T-helper 2 cell treated with Interferon-gamma antibody and Interleukin-4, amounts not matched to agents 100 ng/mL and 5 ng/mL, for 36 hours (primary cell): ENCODE data around the gene MRPS14. TPM values are rescaled to one million over a fixed set of nuclear protein-coding genes. Genes with fewer than 3 reads are reported as not detected.
"Not testable (repeated sequence)": the region's sequence is repeated elsewhere in the genome, so short reads cannot be mapped to it uniquely, and the experiment has no call there.

Source experiments
- intact Hi-C: fragments of 100-400 bp; cut with micrococcal nuclease; formaldehyde crosslinking; loops from one replicate; pipeline ENCODE4 v1.15.1; 2023
- total RNA-seq: library from RNA; stranded (reverse); gene quantifications from 2 replicates; pipeline ENCODE4 v1.2.3, GENCODE V29; 2022

MRPS14 gene
- 29.0 and 31.9 TPM in 2 replicates for total RNA-seq

GRCh38 chr1:175023043-175023921, at the start of gene MRPS14:
Gene MRPS14 (minus strand): TSS chr1:175023425. CDS start chr1:175023408, 17 bp downstream.
- intact Hi-C loops = loop anchor here (1.0 to 10.0 kb wide), 5 partner anchors 24 to 1182 kb away; partner anchors contain the start of genes CACYBP, COP1 and RABGAP1L

GRCh38 chr1:175072099-175072951, 49.1 kb upstream of the MRPS14 start:
- intact Hi-C loops = loop anchor here (5.0 kb wide), 1 partner anchor 45 kb away; no protein-coding TSS in a partner anchor

- intact Hi-C loops = loop anchor here (5.0 kb wide), 1 partner anchor 44 kb away; no protein-coding TSS in a partner anchor
These were observed 48.2 kb upstream of the MRPS14 start for GRCh38 chr1:175071276-175071943.

- intact Hi-C loops = loop anchor here (5.0 kb wide), 1 partner anchor 44 kb away; no protein-coding TSS in a partner anchor
These were observed 47.6 kb upstream of the MRPS14 start for GRCh38 chr1:175070818-175071217.

GRCh38 chr1:175067362-175068106, 44.3 kb upstream of the MRPS14 start, which contains the start of gene TNN:
Gene TNN (plus strand): TSS chr1:175067833. CDS start chr1:175077419, 9,586 bp downstream.
- intact Hi-C loops = no loop called here

DNA sequence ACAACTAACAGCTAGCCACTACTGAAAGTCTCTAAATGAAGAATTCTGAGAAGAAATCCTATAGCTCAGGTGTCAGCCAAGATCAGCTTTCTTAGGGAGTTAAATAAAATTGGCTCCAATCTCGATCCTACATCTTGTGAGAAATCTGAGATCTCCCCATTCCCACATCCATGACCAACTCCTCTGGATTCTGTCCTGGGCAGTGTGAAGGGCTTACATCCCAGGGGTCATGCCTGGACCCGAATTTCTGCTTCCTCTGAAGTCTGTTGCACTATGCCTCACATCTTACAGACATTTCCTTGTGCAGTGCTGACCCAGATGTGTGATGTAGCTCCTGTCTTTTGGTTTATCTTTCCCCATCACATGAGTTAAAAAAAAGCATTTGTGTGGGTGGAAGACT, 39.6 kb upstream of the MRPS14 start:
- intact Hi-C loops = no loop called here

- intact Hi-C loops = no loop called here
These were observed 39.1 kb upstream of the MRPS14 start for GRCh38 chr1:175062339-175062738.

DNA sequence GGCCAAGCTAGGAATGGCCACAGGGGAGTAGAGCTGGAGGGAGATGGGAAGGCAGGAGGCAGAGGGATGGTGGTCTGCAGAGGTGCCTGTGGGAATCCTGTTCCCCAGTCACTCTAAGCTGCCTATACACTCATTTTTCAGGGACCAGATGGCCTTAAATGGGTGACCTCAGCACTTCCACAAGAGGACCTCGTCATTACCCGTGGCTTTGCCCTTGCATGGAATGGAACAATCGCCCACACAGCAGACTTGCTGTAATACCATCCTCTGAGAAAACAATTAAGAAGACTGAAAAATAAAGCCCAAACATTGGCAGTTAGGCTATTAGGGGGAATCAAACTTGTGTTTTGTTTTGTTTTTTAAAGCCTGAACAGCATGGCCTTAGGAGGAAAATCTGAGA, 31.5 kb upstream of the MRPS14 start:
- intact Hi-C loops = no loop called here

- intact Hi-C loops = no loop called here
These were observed 27.8 kb upstream of the MRPS14 start for GRCh38 chr1:175050992-175051391.

DNA sequence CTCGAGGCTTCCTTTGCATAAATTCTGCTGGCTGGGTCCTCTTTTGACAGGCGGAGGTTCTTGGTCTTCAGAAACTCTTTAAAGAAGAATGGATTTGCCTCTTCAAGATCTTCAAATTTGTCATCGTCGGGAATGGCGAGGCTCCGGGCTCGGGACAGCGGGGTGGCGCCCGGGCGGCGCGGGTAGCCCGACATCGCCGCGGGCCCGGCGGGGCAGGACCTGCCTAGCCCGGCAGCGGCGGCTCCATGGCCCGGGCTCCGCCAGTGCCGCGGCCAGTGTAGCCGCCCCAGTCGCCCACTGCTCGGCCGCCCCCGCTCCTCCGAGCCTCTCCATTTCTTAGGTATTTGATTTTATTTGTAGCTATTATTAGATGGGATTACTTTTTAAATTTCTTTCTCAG, 22.3 kb upstream of the MRPS14 start:
- intact Hi-C loops = no loop called here

DNA sequence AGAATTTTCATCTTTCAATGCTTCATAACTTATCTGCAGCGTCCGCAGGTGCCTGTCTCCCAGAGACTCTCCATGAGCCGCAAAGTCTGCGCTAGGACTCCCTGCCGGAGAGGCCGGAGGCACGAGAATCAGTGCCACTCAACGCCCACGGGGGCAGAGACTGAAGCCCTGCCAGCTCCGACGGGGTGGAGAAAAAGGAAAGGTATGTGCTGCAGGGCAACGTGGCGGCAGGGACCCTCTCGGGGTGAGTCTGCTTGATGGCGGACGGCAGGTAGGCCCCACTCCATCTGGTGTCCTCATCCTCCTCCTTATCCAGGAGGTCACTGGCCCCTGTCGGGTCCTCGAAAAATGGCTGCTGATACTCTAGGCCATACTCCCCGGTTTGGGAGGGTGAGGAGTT, 21.9 kb upstream of the MRPS14 start:
- intact Hi-C loops = no loop called here

- intact Hi-C loops = not testable (repeated sequence)
These were observed 21.4 kb upstream of the MRPS14 start for GRCh38 chr1:175044591-175044990.

- intact Hi-C loops = no loop called here
These were observed 20.6 kb upstream of the MRPS14 start for GRCh38 chr1:175043824-175044223.

DNA sequence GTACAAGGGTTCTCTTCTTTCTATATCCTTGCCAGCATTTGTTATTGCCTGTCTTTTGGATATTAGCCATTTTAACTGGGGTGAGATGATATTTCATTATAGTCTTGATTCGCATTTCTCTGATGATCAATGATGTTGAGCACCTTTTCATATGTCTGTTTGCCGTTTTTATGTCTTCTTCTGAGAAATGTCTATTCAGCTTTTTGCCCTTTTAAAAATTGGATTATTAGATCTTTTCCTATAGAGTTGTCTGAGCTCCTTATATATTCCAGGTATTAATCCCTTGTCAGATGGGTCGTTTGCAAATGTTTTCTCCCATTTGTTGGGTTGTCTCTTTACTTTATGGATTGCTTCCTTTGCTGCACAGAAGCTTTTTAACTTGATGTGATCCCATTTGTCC, 19.4 kb upstream of the MRPS14 start:
- intact Hi-C loops = no loop called here

DNA sequence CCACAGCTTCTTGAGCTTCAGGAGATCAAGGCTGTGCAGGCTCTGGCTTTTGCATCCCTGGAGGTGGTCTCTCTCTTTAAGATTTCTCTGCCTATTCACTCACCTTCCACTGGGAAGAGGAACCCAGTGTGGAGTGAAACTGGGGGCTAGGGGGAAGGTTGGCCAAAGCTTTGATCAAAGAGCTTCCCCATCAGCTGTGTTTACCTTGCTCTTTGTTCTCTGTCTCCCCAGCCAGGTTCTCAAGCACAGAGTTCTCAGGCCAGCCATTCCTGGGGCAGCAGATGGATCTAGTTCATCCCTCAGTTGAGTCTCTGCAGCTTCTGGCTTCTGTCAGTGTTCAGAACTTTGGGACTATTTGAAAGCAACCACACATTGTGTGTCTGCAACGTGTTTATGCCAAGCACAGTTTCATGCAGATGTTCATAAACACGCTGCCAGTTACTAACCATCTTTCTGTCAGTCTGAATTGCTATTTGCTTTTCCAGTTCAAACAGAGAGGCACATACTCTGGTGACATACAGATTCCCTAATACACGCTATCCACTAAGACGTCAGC, 17.2 kb upstream of the MRPS14 start:
- intact Hi-C loops = no loop called here

- intact Hi-C loops = no loop called here
These were observed 14.2 kb upstream of the MRPS14 start for GRCh38 chr1:175037416-175037815.

- intact Hi-C loops = no loop called here
These were observed 13.3 kb upstream of the MRPS14 start for GRCh38 chr1:175036476-175036875.

GRCh38 chr1:175035865-175036264, 12.6 kb upstream of the MRPS14 start:
- intact Hi-C loops = no loop called here

- intact Hi-C loops = no loop called here
These were observed 11.6 kb upstream of the MRPS14 start for GRCh38 chr1:175034775-175035174.

DNA sequence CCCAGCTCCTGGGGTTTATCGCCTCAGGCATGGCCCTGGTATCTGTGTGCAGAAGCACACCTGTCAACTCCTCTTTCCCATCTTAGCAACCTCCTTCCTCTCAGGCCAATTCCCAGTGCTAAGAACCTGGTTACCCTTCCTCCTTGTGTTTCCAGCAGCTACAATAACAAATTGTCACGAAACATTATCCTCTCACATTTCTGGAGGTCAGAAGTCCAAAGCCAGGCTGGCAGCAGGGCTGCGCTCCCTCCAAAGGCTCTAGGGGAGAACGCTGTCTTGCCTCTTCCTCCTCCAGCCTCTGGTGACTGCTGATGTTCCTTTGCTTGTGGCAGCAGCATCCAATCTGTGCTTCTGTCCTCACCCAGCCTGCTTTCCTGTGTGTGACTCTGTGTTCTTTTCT, 10.7 kb upstream of the MRPS14 start:
- intact Hi-C loops = no loop called here
